Endothelial cell of umbilical vein (primary cell): ENCODE results near the gene GHITM. TPM values are rescaled to one million over a fixed set of nuclear protein-coding genes. Genes with fewer than 3 reads are reported as not detected.

Experiments used
- BruUV-seq: library from RNA; stranded (reverse); fragments of 400-500 nt; replicated peaks from 2 replicates; lab custom pipeline; 2021; lab: Mats Ljungman, UMichigan
- CTCF ChIA-PET: fragments of 300-600, 350-600 bp; sonication (Branson Sonifier 250); formaldehyde crosslinking; loops from one replicate; lab custom pipeline; 2021; ENCODE audit warnings: antibody characterized with exemption, inconsistent platforms; lab: Charles Lee
- POLR2A ChIA-PET: fragments of 300-600, 350-600 bp; sonication (Branson Sonifier 250); formaldehyde crosslinking; loops from one replicate; lab custom pipeline; 2021; ENCODE audit warnings: antibody characterized with exemption, inconsistent platforms; lab: Charles Lee
- DNase-seq: peaks from one replicate; pipeline ENCODE4 v3.0.0-alpha.2; 2011; ENCODE audit warnings: low read depth, low spot score
- FAIRE-seq: peaks from 2 replicates; lab custom pipeline; 2011; peaks lifted over from hg19 to GRCh38; lab: Jason Lieb, UNC
- H2AFZ ChIP-seq: 2 replicates; pipeline ENCODE4 v1.6.0; 2012; ENCODE audit warnings: low read depth, low read length, control low read depth, inconsistent platforms
- H3K27ac ChIP-seq: 2 replicates; pipeline ENCODE4 v1.5.1; 2011; ENCODE audit warnings: low read depth, mild to moderate bottlenecking, control low read depth, low read length, moderate library complexity; ENCODE audit not compliant: insufficient read depth
- H3K27me3 ChIP-seq, 2 experiments: 2 replicates each; pipeline versions ENCODE4 v1.6.0 to v1.6.1; 2011; ENCODE audit warnings: low read length in 2 of 2, mixed read lengths in 1 of 2; ENCODE audit not compliant: control insufficient read depth in 2 of 2, insufficient read depth in 2 of 2
- H3K36me3 ChIP-seq, 2 experiments: 2 replicates in 1 of 2; 3 replicates in 1 of 2; pipeline ENCODE4 v1.5.1; 2011; ENCODE audit warnings: low read length in 2 of 2, mild to moderate bottlenecking in 1 of 2, moderate library complexity in 1 of 2; ENCODE audit not compliant: control insufficient read depth in 2 of 2, insufficient read depth in 2 of 2; ENCODE audit errors: extremely low read depth in 1 of 2
- H3K4me1 ChIP-seq: 3 replicates; pipeline ENCODE4 v1.5.1; 2011; ENCODE audit warnings: mild to moderate bottlenecking, low read length; ENCODE audit not compliant: control insufficient read depth, insufficient read depth; ENCODE audit errors: extremely low read depth
- H3K4me2 ChIP-seq: 2 replicates; pipeline ENCODE4 v1.6.1; 2011; ENCODE audit warnings: low read length, control low read depth, mixed read lengths; ENCODE audit not compliant: insufficient read depth
- H3K4me3 ChIP-seq, 3 experiments: fragments of 200-600 bp in 1 of 3; sonication (generic), shearing (Covaris generic) in 1 of 3; replicated peaks in 1 of 3; 2 replicates each; pipeline ENCODE4 v1.5.1; 2011 to 2016; ENCODE audit warnings: control low read depth in 3 of 3, low read length in 3 of 3, mild to moderate bottlenecking in 2 of 3, inconsistent platforms in 1 of 3, low read depth in 1 of 3, moderate library complexity in 1 of 3; ENCODE audit not compliant: insufficient read depth in 1 of 3
- H3K79me2 ChIP-seq: 2 replicates; pipeline ENCODE4 v1.6.0; 2012; ENCODE audit warnings: low read length, inconsistent platforms; ENCODE audit not compliant: control insufficient read depth, insufficient read depth
- H3K9ac ChIP-seq: replicated peaks from 2 replicates; pipeline ENCODE3; 2011; ENCODE audit warnings: low read length, control low read depth; ENCODE audit not compliant: insufficient read depth; ENCODE audit errors: extremely low read depth
- H3K9me1 ChIP-seq: replicated peaks from 3 replicates; pipeline ENCODE4 v1.6.0; 2011; ENCODE audit warnings: mild to moderate bottlenecking, low read length; ENCODE audit not compliant: control insufficient read depth, insufficient read depth; ENCODE audit errors: extremely low read depth
- H3K9me3 ChIP-seq: replicated peaks from 2 replicates; pipeline ENCODE4 v1.5.1; 2012; ENCODE audit warnings: low read length, inconsistent platforms; ENCODE audit not compliant: control insufficient read depth, insufficient read depth
- H4K20me1 ChIP-seq: replicated peaks from 2 replicates; pipeline ENCODE3; 2011; ENCODE audit warnings: mild to moderate bottlenecking, low read length; ENCODE audit not compliant: control insufficient read depth, insufficient read depth; ENCODE audit errors: extremely low read depth
- CTCF ChIP-seq, 2 donors: IDR thresholded peaks; 1 replicate in 1 of 2; 2 replicates in 1 of 2; pipeline ENCODE4 v1.5.1; 2011; ENCODE audit warnings: low read length in 2 of 2, mild to moderate bottlenecking in 2 of 2, moderate library complexity in 2 of 2, control low read depth in 1 of 2, inconsistent platforms in 1 of 2, low read depth in 1 of 2; ENCODE audit not compliant: insufficient read depth in 1 of 2; ENCODE audit errors: extremely low read depth in 1 of 2
- EZH2 ChIP-seq: IDR thresholded peaks from 2 replicates; pipeline ENCODE4 v1.6.1; 2012; ENCODE audit warnings: borderline replicate concordance, low read depth, mild to moderate bottlenecking, moderate library complexity, low read length, inconsistent platforms; ENCODE audit not compliant: severe bottlenecking
- FOS ChIP-seq: IDR thresholded peaks from 2 replicates; pipeline ENCODE4 v1.6.1; 2011; ENCODE audit warnings: mild to moderate bottlenecking, low read length, moderate library complexity, borderline replicate concordance; ENCODE audit not compliant: insufficient read depth
- GATA2 ChIP-seq: IDR thresholded peaks from 2 replicates; pipeline ENCODE4 v1.7.0; 2011; ENCODE audit warnings: low read depth, mild to moderate bottlenecking, moderate library complexity, mixed read lengths, low read length; ENCODE audit not compliant: insufficient read length, insufficient read depth
- JUN ChIP-seq: IDR thresholded peaks from 2 replicates; pipeline ENCODE4 v1.6.1; 2011; ENCODE audit warnings: borderline replicate concordance, low read depth; ENCODE audit not compliant: insufficient read length, insufficient read depth
- MYC ChIP-seq: IDR thresholded peaks from one replicate; pipeline ENCODE4 v1.6.1; 2011; ENCODE audit warnings: mild to moderate bottlenecking, low read depth, low read length
- POLR2A ChIP-seq: IDR thresholded peaks from 2 replicates; pipeline ENCODE4 v1.6.1; 2012; ENCODE audit warnings: low read depth, mild to moderate bottlenecking, control low read depth, low read length
- POLR2AphosphoS5 ChIP-seq: IDR thresholded peaks from 2 replicates; pipeline ENCODE4 v1.6.1; 2012; ENCODE audit warnings: low read depth, mild to moderate bottlenecking, control low read depth, low read length, moderate library complexity; ENCODE audit not compliant: insufficient read depth
- dilution Hi-C: fragments of 300-500 bp; cut with MboI; formaldehyde crosslinking; loops from one replicate; pipeline ENCODE4 v1.15.0; 2019; ENCODE audit warnings: low sequenced_read_pairs; ENCODE audit not compliant: extremely low pct_ligation_motif_present
- intact Hi-C: fragments of 100-400 bp; cut with micrococcal nuclease; formaldehyde crosslinking; loops from one replicate; pipeline ENCODE4 v1.10.0; 2022
- polyA plus RNA-seq, 4 experiments: library from polyadenylated mRNA; depleted of rRNA in 3 of 4; stranded (reverse) in 3 of 4; unstranded in 1 of 4; fragments of >200 nt; gene quantifications; 2 replicates each; pipeline versions ENCODE4 v1.2.1 to v1.2.3, GENCODE V29; 2011 to 2012; ENCODE audit warnings: missing spikeins in 1 of 4
- total RNA-seq: library from RNA; stranded (reverse); gene quantifications from 2 replicates; pipeline ENCODE4 v1.2.3, GENCODE V29; 2021
- TF ChIP-seq, protein P1 (sequence below): IDR thresholded peaks from 2 replicates; pipeline ENCODE4 v1.6.1; 2011; ENCODE audit not compliant: insufficient read depth, insufficient read length

GHITM gene
- total and polyA plus RNA-seq, 2 donors (not counting 3 experiments of a cell fraction or from before 2014, with no cell fraction given) = 113 to 122 TPM

- Histone ChIP-seq H3K9me3 (no peaks in the 10 kb centered on the region), H3K27me3 (peaks cover 1 to 2% of the 10 kb centered on the region in 2 experiments), H3K36me3 (no peaks in the 10 kb centered on the region), H3K9ac (no peak overlapping the region), H3K4me3 (no peak overlapping the region), H3K4me1 (no peaks in the 10 kb centered on the region), H3K79me2 (no peaks in the 10 kb centered on the region), H3K4me2 (no peak overlapping the region), H4K20me1 (no peaks in the 10 kb centered on the region), H2AFZ (no peak overlapping the region), H3K9me1 (no peaks in the 10 kb centered on the region), H3K27ac (no peak overlapping the region)
- DNase-seq = no peak
- ChIA-PET POLR2A (no interaction called here), CTCF (no interaction called here)
- intact Hi-C loops = no loop called here
- FAIRE-seq = no peak
- TF ChIP-seq POLR2AphosphoS5 = no peak
- no peak for TF ChIP-seq MYC
- no peak for TF ChIP-seq CTCF (IDR thresholded peaks at IDR 0.05; ENCODE audit: extremely low read depth in 1 of 2, insufficient read depth in 1 of 2, low read depth in 1 of 2, low read length in 2 of 2)
- TF ChIP-seq GATA2 = no peak
- dilution Hi-C loops = no loop called here
- no TSS peak for BruUV-seq
Measured at GRCh38 chr10:84117686-84118394, 21.5 kb upstream of the GHITM start.

GRCh38 chr10:84118395-84119006 lies 20.8 kb upstream of the GHITM start:
- H4K20me1 ChIP-seq = no peaks in the 10 kb centered on the region
- H3K4me2 ChIP-seq = no peak overlapping the region
- no peak for TF ChIP-seq GATA2
- TF ChIP-seq MYC = no peak
- TF ChIP-seq EZH2 = no peak
- TF ChIP-seq FOS = no peak
- no peak for TF ChIP-seq POLR2A
- no peak for TF ChIP-seq POLR2AphosphoS5
- TF ChIP-seq, protein P1, sequence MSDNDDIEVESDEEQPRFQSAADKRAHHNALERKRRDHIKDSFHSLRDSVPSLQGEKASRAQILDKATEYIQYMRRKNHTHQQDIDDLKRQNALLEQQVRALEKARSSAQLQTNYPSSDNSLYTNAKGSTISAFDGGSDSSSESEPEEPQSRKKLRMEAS = no peak
- no peak for TF ChIP-seq JUN
- no peak for TF ChIP-seq CTCF (IDR thresholded peaks at IDR 0.05; ENCODE audit: extremely low read depth in 1 of 2, insufficient read depth in 1 of 2, low read depth in 1 of 2, low read length in 2 of 2)
- FAIRE-seq (no peak), DNase-seq (no peak)
- no peaks in the 10 kb centered on the region for H3K4me1 ChIP-seq
- peaks cover 1 to 2% of the 10 kb centered on the region in 2 experiments for H3K27me3 ChIP-seq
- ChIA-PET CTCF (interaction anchor here (1.1 kb wide), 1 partner anchor 12 kb away, joined by 3 read pairs; no protein-coding TSS in a partner anchor), POLR2A (no interaction called here)
- no peak overlapping the region for H3K27ac ChIP-seq
- no peaks in the 10 kb centered on the region for H3K36me3 ChIP-seq
- dilution Hi-C loops = no loop called here
- intact Hi-C loops = no loop called here
- H3K9me3 ChIP-seq = no peaks in the 10 kb centered on the region
- no peak overlapping the region for H2AFZ ChIP-seq
- H3K79me2 ChIP-seq = no peaks in the 10 kb centered on the region
- no peaks in the 10 kb centered on the region for H3K9me1 ChIP-seq
- no TSS peak for BruUV-seq
- H3K9ac ChIP-seq = no peak overlapping the region
- H3K4me3 ChIP-seq = no peak overlapping the region
